CD4-positive, alpha-beta T cell treated with Interleukin-15 for 1 hour (primary cell): ENCODE results near the gene SMIM38.

Experiments
- DNase-seq: peaks from one replicate; pipeline ENCODE4 v3.0.0-alpha.2; 2020

Gene SMIM38

DNA sequence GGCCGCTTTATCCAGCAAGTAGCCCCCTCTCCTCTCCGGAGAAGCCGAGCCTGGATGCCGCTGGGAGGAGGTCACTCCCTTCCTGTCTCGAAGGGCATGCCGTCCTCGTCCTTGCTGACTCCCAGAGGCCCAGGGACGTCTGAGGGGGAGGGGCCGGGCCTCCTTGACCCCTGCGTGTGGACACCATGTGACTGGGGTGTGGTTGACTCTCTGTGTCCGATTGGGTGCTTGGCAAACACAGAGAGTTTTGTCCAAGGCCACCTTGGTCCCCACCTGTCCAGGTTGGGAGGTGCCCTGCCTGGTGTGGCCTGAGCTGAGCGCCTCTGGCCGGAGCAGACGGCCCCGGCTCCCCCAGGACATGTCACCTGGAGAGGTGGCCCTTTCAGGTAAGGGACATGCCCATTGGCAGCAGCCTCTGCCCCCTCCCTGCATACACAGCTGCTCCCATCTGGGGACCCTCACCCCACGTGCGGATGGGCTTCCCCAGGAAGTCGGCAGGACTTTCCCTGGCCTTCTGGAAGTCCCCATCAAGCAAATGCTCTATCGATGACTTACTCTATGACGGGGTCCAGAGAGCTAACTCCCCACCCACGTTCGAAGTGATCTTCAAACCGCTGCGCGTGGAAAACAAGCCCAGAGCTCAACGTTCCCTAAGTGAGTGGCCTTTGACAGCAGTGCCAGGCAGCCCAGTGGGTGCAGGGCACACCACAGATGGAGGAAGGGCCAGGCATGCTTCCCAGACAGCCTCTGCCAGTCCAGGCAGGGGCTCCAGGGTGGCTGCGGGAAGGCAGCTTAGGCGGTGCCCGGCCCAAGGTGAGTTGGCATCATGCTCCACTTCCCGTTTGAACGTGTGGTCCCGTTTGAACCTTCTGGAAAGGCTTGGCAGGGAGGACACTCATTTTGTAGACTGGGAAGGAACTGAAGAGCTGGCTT is at the start of gene SMIM38:
Gene SMIM38, plus strand, starts transcription at position 634 of the 933 bp plus-strand sequence. CDS start 1,912 bp downstream, outside the sequence.
- no peak for DNase-seq

DNA sequence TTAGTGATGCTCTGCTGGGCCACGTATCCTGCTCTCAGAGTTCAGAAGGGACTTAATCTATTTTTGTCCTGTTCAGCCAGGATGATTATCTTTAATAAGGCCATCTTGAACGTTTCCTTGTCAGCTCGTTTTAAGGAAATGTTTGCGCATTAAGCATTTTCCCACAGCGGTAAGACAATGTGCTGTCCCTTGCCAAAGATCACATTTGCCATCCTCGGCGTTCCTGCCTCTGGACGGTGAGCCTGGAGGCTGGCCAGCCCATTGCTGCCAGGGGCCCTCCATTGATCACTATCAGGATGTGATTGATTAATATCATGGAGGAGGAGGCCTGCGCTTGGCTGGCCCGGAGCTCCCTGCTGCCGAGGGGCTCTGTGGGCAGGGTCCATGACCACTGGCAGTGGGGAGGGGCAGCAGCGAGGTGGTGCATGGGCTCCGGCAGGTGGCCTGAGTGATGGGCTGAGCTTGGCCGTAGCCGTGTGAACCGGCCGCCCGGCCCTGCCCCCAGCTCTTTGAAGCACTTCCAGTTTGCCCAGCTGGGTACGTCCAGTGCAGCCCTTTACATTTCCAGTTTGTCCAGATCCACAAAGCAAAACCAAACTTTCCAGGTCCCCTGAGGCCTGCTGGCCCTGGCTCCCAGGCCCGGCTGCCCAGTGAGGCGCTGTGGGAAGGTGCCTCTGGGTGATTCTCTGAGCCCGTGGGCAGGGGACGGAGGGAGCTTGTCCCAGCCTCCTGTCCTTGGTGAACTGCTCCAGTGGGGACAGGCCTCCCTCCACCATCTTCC is 49.5 kb upstream of the SMIM38 start:
- no peak for DNase-seq

DNA sequence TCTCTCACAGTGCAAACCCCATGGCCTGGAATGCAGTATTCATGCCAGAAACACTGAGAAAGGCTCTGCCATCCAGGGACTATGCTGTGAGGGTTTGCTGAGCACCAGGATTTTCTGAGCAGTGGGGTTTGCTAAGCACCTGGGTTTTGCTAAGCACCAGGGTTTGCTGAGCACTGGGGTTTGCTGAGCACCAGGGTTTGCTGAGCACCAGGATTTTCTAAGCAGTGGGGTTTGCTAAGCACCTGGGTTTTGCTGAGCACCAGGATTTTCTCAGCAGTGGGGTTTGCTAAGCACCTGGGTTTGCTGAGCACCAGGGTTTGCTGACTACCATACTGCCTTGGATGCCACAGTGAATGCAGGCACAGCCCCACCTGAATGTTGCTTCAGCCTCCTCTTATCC is 48.3 kb upstream of the SMIM38 start:
- no peak for DNase-seq

DNA sequence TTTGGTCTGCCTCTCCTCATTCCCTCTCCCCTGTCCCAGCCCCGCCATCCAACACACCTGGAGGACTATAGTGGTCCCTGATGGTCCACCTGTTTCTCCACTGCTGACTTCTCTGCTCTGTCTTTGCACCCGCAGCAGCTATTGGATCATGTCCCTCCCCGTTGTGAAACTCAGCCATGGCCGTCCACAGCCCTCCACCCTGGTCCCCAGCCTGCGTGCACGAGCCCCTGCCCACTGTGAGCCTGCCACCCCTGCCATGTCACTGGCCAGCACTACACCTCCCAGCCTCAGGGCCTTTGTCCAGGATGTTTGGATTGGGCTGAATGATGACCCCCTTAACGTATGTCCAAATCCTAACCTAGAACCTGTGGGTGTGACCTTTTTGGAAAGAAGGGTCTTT is 47.7 kb upstream of the SMIM38 start:
- DNase-seq = no peak

DNA sequence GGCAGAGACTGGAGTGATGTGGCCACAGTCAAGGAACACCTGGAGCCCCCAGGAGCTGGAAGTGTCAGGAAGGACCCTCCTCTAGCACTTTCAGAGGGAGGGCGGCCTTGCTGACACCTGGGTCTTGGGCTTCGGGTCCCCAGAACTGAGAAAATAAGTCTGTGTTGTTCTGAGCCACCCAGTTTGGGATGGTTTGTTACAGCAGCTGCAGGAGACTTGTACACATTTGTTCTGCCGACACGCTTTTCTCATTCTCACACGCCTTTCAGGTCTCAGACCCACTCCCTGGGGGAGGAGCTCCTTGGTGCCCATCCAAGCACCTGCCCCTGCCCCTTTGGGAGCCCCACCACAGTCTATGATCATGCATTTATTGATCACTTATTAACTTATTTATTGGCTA is 47.2 kb upstream of the SMIM38 start:
- no peak for DNase-seq

DNA sequence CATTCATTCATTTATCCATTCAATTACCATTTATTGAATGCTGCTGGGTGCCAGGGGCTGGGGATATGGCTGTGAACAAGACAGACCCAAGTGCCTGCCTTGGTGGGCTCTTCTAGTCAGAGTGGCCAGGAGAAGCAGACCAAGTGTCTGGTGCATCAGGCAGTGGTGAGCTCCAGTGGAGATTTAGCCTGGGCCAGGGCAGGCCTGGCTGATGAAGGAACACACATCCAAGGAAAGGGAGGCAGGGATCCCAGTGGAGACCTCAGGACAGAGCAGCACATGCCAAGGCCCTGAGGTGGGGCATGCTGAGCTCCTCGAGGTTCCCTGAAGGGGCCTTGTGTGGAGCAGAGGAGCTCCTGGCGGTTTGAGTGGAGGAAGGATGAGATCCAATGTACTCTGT is 46.6 kb upstream of the SMIM38 start:
- no peak for DNase-seq

DNA sequence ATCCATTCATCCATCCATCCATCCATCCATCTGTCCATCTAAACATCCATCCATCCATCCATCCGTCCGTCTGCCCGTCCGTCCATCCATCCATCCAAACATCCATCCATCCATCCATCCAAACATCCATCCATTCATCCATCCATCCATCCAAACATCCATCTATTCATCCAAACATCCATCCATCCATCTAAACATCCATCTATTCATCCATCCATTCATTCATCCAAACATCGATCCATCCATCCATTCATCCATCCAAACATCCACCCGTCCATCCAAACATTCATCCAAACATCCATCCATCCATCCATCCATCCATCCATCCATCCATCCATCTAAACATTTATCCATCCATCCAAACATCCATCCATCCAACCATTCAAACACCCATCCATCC is 45.3 kb upstream of the SMIM38 start:
- DNase-seq = no peak

DNA sequence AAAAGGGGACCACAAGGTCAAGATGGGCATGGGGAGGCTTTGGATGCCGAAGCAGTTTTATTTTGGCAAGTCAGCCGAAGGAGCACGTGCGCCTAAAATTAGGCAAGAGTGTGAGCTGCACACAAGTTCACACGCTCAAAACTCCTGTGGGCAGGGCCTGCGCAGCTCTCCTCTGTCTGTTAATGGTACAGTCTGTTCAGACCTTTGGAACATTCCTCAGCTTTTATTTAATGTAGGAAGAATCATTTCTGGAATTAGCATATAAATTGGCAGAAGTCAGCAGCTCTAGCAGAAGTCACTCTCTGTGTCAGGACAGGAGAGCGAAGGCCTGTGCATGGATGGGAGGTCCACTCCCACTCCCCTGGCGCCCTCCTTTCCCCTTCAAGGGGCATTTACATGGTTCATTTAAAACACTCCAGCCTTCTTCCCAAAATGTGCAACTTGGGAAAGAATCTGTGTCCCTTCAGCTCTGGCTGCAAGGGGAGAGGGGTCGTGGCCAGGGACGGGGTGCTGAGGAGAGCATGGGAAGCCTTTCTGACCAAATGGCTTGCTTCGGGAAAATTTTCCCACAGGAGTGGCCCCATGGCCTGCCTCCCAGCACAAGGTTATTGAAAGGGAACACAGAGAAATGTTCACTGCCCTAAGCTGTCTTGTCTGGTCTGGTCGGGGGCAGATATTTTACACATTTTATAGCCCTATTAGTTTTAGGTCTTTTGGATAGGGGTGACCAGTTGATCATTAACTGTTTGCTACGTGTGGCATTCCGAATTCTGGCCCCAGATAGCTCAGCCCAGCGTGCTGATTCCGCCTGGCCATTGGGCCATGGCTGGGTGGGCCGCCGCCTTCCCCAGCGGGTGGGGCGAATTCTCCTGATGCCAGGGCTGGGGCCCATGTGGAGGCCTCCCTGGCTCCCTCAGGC is 43.9 kb upstream of the SMIM38 start:
- no peak for DNase-seq

DNA sequence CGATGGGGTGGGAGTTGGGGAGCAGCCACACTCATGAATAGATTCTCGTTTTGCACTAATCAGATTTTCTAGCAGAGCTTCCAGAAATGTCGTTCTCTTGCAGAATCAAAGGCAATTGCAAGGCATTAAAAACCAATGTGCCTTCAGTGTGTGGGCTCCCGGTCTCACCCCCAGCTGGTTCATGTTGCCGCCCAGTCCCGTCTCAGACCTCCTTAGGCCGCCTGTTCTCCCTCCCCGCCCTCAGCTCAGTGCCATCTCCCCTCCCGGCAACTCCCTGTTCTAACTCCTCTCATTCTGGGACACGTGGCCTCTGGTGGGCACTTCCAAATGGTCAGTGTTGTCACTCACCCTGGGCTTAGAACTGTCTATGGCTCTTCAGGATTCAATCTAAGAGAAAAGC is 42.5 kb upstream of the SMIM38 start:
- DNase-seq = no peak

DNA sequence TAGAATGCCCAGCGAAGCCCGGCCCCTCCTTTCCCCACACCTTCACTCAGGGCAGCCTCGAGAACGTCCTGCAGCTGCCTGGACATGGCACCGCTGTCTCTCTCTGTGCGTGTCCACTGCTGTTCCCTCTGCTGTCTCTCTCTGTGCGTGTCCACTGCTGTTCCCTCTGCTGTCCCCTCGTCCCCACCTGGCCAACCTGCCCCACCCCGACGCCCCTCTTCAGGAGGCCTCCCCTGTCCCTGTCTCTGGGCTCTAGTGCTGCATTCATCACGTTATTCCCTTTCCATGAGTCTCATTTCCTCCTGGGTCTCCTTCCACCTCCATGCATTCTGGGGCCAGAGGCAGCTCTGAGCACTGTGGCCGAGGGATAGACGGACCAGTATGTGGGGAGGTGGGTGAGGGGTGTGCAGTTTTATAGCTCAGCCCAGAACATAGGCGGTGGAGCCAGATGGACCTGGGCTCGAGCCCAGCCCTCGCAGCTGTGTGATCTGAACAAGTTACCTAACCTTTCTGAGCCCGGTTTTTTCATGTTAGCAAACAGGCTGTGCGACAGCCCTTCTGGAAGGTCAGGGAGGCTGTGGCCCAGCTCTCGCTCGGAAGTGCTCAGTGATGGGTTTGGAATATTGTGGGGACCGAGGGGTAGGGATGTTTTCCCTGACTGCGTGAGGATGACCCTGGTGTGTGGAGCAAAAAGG is 41.9 kb upstream of the SMIM38 start:
- DNase-seq = no peak

DNA sequence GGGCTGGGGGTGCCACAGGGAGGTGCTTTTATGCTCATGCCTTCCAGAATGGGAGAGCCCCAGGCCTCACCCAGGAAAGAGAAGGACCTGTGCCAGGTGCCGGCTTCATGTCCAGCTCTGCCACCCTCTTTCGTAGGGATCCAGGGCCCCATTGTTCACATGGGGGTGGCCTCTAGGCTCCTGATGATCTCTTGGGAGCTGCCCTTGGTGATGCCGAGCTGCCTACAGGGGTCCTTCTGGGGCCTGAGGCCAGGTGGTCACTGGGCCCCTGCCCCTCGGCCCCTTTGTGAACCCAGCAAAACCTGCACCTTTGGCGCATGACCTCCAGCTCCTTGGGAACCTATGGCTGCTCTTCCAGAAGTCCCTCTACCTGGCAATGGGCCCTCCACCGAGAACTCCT is 41.4 kb upstream of the SMIM38 start:
- no peak for DNase-seq

DNA sequence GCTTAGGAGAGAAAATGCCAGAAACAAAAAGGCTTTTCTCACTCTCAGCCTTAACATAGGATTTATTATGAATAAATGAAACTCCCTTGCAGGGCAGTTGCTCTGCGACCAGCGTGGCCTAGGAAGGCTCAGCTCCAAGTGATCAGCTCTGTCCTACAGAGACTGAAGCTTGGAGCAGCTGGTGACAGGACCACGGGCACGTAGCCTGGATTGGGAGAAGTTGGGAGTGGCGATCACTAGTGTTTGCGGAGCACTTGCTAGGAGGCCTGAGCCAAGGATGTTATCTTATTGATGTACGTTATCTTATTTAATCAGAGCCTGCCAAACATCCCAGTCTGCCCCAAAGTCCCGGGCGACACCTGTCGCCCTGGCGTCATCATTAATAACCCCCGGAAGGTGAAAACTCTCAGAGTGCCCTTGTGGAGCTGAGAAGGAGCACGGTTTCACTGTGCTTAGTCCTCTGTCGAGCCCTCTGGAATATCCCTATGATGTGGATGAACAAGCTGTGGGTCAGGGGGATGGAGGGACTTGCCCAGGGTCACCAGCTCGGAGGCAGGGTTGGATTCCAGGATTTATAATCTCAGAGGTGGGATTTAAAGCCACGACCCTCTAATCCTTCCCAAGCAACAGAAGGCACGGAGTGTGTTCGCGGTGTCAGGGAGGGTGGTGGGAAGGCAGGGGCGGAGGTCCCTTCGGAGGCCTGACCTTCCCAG is 40.8 kb upstream of the SMIM38 start:
- no peak for DNase-seq

DNA sequence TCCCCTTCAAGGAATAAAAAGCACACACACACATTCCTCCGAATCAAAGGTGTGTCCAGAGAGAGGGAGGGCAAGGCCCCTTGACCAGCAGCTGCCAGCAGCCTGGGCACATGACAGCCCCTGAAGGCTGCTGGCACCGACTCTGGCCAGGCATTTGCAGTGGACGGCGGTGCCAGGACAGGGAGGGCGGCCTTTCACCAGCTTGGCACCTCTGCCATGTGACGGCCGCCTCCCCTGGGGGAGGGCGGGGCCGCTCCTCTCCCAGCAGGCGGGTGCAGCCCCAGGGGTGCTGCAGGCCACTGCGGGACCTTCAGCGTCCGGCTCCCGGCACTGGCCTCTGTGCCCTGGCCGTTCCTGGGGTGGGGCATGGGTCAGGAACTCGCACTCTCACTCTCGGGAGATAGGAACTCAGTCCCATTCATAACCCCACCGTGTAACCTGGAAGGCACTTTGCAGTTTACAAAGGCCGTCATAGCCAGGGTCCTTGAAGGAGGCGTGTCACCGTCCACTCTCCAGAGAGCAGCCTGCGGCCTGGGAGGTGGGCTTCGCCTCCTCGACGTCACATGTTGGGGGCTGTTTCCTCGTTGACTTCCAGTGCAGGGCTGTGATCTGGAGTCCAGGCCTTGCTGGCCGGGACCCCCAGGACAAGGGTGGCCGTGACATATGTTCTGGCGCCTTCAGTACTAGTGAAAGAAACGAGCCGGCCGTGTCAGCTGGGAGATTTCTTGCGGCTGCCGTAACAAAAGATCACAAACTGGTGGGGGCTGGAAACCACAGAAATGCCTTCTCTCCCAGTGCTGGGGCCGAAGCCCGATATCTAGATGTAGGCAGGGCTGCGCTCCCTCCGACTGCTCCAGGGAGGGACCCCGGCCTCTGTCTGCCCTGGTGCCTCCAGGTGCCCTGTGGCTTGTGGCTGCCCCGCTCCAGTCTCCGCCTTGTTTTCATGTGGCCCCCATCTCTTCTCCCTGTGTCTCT is 39.9 kb upstream of the SMIM38 start:
- no peak for DNase-seq

DNA sequence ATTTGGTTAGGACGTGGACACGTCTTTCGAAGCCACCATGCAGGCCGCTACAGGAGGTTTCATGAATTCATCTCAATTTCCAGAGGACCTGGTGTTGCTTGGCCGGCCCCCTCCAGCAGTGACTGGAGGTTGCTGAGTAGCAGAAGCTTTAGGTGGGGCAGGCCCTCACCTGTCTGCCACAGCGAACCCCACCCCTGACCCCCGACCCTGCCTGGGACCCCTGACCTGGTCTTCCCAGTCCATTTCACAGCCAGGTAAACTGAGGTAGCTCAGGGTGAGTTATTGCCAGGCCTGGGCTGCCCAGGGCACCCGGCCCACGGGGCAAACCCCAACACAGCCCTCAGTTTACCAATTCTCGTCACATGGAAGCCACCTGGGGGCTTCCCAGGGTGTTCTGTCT is 39.1 kb upstream of the SMIM38 start:
- DNase-seq = no peak

DNA sequence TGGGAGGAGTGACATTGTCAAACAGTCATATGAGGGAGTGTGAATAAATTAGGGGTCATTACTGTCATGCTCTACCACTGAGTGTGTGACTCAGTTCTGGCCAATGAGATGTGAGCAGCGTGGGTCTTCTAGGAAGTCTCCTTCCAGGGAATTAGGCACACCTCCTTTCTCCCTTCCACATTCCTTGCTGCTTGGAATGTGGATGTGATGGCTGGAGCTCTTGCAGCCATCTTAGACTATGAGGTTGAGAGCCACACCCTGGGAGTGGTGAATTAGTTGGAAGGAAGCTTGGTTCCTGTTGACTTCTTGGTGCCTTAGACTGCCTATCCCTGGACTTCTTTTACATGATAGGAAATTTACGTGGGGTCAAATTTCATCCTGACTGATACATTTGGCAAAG is 36.5 kb upstream of the SMIM38 start:
- no peak for DNase-seq

DNA sequence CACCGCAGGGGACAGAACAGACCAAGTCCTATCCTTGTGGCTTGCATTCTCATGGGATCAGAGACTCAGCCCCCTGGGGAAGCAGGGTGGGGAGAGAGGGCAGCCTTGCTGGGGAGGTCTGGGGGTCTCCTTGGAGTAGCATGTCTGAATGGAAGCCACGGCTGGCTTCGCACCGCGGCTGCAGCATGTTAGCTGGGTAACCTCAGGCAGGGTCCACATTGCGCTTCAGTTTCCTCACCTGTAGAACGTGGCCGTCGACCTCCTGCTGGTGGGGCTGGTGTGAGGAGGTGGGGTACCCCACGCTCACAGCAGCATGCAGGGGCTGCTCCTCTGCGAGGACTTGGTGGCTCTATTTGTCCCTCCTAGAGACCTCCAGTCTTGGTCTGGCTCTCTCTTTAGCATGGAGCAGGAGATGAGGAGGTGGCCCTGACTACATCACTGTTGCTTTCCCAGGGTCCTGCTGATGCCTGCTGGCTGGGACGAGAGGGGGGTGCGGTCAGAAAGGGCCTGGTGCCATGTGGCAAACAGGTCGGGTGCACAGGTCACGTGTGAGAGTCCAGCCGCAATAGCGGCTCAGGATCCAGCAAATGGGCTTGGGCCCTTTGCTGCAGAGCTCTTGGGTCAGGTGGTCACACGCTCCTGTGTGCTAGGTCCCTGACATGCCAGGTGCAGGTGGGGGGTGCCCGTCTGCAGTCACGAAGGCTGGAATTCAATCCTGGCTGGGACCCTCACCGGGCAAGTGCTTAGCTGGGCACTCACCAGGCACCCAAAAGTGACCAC is 35.4 kb upstream of the SMIM38 start:
- DNase-seq = no peak

DNA sequence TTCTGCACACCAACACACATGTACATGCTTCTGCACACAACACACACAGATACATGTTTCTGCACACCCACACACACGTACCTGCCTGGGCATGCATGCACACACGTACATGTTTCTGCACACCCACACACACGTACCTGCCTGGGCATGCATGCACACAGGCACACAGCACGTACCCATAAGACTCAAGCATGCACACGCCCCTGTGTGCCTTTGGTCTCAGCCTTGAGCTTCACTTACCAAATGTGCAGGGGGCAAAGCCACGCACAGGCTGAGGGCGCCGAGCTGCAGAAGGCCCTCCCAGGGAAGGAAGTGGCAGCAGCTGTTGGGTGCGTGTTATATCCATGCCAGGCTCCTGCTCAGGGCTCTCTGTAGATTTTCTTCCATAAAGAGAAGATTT is 34.7 kb upstream of the SMIM38 start:
- no peak for DNase-seq

DNA sequence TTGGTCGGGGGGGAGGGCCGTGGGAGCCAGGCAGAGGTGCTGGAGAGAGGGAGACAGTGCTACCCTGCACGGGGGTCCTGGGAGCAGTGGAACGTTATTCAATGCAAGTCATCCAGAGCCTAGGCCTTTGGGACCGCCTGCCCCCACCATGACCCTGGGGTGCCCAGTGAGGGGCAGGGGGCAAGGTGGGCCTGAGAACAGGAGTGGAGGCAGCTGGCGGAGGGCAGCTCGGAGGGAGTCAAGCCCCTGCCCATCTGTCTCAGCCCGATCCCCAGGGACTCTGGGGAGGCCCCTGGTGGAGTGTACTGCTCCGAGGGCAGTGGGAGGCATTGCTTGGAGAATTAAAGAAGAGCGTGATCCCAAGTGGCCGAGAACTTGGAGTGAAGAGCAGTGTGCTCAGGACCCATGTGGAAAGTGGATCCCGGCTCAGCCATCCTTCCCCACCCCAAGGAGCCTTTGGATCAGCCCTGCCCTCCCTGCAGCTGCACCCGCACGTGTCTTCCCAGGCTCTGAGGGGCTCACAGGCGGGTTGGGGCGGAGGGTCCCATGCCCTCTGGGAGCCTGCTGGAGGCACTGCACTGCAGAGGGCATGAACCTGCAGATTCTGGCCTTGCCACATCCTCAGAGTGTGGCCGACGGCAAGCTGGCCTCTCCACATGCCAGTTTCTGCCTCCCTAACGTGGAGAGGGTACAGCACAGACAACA is 34.0 kb upstream of the SMIM38 start:
- no peak for DNase-seq

DNA sequence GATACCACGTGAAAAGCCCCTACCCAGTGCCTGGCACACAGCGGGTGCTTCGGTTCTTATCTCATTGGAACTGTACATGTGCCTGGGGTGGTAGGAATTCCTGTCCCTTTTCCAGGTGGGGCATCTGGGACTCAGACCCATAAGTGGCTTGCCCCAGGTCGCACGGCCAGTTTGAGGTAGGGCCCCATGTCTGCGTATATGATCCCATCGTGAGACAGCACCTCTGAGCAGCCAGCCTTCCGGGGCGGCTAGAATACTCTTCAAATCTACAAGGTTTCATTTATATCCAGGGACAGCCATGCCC is 33.5 kb upstream of the SMIM38 start:
- DNase-seq = no peak
